Activated T-helper 1 cell treated with anti-CD3 and anti-CD28 coated beads, Interleukin-2, amount 50 U/mL, for 16 hours (primary cell): ENCODE data around the gene CYSTM1.

ENCODE experiments used
- DNase-seq, 2 donors: peaks; one replicate each; pipeline ENCODE4 v3.0.0-alpha.2; 2020; ENCODE audit warnings: low read depth in 1 of 2, low spot score in 1 of 2

Gene CYSTM1

DNA sequence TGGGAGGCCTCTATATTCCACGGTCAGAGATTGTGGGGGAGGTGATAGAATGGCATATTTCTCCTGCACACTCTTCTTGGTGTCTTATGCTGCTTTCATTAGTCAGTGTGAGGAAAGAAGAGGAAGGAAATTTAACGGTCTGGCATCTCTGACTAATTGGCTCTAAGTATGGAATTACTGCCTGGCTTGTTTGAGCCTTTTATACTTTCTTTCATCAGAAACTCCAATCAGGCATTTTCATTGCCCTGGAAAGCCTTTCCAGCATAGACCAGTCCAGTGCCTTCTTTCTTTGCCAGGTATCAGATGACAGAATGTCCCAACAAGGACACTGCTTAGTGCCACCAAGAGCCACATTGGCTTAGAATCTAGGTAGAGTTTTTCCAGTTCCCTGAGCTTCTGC lies 30.2 kb downstream of the CYSTM1 start:
- DNase-seq = no peak

DNA sequence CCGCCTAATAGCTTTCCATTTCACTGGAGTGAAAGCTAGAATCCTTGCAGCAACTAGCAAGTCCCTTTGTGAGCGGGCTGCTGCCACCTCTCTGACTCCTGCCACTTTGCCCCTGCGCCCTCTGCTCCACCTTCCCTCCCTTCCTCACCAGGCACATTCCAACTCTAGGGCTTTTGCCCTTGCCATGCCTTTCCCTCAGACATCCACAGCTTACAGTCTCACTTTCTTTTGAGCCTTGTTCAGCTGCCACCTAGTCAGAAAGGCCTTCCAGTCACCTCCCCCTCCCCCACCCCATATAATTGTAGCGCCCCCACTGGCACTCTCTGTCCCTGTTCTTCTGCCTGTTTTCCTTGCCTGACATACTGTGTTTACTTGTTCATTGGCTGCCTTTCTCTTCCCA lies 31.0 kb downstream of the CYSTM1 start:
- DNase-seq = no peak

DNA sequence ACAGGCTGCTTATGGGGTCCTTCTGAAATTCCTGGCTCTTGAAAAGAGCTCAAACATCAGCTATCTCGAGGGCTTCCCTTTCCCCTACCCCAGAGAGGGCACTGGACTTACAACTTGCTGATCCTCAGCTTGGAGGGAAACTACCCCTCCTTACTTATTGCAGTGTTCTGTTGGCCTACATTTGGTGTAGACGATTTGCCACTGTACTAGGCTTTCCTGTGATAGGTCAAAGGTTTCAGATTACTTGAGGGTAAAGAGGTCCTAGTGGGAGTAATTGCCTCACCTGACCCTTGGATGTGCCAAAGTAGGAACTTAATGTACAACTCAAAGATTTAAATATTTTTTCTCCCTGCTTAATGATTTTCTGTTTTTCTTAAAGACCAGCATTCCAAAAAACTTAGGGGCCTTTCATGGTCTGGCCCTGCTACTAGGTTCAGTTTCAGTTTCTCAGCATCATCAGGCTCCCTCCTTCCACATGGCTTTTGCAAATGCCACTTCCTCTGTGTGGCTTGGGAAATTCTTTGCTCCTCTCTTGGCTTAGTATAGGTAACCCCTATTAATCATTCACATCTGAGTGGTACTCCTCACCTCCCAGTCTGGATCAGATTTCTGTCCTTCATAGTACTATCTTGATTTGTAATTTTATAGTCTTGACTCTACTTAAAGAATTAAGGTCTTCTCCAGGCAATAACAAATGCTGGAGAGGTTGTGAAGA lies 32.4 kb downstream of the CYSTM1 start:
- no peak for DNase-seq

DNA sequence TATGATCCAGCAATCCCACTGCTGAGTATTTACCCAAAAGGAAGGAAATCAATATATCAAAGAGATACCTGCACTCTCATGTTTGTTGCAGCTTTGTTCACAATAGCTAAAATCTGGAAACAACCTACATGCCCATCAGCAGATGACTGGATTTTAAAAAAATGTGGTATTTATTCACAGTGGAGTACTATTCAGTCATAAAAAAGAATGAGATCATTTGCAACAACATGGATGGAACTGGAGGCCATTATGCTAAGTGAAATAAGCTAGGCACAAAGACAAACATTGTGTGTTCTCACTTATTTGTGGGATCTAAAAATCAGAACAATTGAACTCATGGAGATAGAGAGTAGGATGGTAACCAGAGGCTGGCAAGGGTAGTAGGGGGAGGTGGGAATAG lies 33.1 kb downstream of the CYSTM1 start:
- DNase-seq = no peak

DNA sequence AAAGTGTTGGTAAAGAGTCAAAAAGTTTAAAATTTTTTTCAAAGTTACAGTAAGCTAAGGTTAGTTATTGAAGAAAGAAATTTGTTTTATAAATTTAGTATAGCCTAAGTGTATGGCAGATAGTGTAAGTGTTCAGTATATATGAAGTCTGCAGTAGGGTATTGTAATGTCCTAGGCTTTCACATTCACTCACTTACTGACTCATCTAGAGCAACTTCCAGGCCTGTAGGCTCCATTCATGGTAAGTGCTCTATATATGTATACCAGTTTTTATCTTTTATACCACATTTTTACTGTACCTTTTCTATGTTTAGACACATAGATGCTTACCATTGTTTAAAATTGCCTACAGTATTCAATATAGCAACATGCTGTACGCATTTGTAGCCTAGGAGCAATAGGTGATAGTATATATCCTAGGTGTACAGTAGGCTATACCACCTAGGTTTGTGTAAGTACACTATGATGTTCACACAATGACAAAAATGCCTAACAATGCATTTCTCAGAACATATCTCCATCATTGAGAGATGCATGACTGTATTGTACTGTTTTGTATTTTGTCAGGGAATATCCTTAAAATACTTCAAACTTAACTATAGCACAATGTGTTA lies 38.5 kb downstream of the CYSTM1 start:
- no peak for DNase-seq

DNA sequence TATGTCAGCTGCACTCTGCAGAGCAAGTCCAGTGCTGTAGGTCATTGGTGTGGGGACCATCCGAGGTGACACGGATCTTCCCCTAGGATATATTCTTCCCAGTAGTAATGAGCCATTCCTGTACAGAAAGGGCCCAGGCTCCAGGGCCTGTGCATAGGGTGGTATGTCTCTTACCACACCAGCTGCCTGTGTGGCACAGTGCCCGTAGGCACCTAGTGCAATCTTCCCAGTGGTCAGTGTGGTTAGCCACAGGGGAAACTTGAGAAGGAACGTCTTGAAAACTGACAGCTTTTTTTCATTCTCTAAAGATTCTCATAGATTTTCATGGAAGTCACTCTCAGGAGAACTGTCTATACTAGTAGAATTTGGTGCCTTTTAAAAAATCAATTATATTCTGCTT lies 39.8 kb downstream of the CYSTM1 start:
- DNase-seq = no peak

DNA sequence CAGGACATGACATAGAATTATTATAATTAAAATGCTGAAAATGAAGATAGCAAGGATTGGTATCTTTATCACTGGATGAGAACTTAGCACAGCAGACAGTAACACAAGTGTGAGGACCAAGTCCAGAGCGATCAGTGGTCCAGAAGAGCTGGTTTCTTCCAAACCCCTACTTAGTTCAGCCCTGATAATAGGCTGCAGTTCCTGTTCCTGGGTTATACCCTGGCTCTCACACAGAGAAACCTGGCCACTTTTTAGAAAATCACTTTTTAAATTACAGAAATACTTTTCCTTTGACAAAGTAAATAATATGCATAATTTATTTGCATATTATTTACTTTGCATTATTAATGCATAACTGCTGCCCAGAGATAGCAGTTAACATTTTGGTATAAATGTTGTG lies 40.3 kb downstream of the CYSTM1 start:
- DNase-seq = no peak

DNA sequence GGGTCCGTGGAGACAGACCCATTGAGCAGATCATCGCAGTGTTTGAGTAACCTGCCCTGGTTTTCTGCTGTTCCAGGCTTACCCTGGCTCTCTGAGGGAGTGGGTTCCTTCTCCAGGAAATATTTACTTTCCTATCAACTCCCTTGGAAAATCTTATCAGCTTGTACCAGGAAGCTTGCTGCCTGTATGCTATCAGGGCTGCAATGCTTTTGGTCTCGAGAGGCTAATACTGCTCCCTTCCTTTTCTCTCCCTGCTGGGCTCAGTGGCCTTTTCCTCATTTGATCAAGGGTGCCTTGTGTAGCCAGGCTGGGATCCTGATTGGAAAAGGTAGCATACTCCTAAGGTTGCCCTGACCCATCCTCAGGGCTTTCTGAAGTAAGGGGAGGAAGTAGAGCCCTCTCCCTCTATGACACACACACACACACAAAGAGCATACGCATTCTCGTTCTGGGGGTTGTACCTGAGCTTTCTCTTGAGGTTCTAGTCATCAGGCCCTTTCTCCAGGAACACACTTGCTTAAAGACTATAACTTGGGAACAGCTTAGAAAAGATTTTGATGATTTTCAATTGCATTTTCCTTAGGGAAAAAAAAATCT lies 41.6 kb downstream of the CYSTM1 start:
- DNase-seq = no peak

DNA sequence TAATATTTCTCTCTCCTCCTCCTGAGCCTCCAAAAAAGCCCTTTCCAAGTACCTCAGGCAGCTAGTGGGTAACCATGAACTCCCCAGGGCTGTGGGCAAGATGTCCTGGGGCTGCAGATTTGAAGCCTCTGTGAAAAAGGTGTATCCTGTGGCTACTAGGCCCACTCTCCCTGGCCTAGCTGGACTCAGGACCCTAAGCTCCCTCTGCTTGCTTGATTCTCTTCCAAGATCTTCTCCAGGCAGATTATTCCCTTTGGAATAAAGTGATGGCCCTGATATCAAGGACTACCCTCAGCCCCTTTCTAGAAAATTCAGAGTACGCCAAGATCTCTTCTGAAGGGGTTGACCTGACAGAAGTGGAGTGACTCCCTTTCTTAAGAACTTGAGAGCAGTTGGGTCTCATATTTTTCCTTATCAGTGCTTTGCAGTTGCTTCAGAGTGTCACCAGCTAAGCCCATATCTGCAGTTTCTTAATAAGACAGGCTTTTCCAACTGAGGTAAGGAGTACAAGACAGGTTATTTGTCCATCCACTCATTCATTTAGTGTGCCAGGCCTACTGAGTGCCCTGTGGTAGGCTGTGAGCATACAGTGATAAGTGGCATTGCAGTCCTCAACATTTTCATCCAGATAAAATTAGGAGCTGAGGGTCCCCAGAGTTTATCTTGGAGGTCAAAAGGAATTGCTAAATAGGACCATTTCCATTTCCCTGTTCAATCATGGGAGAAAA lies 42.5 kb downstream of the CYSTM1 start:
- no peak for DNase-seq

DNA sequence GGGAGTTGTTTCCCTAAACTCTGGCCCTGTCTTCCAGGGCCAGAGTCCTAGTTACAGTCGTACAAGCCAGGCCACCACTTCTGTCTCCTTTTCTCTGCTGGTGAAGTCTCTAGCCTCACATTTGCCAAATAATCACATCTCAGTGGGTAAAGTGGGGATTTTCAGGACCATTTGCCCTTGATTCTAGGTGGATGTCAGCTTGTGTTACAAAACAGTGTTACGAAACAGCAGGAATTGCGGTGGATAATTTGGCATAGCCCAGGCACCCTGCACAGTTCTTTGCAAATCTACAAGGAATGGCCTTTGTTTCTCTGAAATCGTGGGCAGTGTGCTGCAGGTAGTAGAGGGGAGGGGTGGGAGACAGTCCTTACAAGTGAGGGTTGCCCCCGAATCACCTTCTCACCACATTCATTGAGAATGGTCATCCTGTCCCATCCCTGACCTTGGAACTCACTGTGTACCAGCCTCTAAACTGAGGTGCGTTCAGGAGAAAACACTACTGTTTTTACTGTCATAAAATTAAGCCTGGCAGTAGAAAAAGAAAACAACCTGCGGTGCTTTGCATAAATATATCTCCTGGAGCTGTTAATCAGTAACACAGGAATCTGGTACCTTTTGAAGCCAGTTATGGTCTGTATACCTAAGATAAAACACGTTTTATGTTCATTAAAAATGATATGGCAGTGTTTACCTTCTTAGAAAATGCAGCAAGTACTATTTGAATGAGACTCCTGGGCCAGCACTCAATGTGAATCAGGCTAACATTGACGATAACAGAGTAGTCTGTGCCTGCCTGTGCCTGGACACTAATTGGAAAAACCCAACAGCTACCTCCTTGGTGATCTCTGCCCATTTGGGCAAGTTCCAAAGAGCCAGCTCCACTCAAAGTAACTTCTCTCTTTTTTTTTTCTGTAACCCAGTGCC lies 44.3 kb downstream of the CYSTM1 start:
- DNase-seq = no peak

DNA sequence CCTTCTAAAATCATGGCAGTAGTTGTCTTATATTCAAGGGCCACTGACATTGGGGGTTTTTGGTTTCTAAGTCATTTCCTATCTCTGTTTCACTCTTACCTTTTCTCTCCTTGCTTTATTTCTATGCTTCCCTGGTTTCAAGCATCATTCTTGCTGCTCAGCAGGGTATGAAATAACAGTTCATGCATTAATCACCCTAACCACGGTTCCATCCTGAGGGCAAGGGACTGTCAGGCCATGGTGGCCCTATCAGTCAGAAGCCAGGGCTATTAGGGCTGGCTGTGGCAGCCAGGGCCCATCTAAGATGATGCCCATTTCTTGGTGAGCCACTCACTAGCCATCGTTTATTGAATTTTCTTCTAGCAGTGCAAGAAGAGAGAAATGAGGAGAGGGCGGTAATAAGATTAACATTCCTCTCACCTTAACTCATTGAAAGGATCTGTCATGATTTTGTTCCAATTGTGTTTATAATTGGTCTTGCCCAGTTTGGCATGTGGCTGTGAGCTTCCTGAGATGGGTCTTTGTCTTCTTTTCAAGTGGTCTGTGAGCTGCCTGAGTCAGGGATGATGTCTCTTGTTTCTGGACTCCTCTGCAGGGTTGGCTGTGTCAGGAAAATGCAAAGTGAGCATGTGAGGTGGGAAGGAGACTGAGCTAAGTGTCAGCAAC lies 45.2 kb downstream of the CYSTM1 start:
- no peak for DNase-seq

DNA sequence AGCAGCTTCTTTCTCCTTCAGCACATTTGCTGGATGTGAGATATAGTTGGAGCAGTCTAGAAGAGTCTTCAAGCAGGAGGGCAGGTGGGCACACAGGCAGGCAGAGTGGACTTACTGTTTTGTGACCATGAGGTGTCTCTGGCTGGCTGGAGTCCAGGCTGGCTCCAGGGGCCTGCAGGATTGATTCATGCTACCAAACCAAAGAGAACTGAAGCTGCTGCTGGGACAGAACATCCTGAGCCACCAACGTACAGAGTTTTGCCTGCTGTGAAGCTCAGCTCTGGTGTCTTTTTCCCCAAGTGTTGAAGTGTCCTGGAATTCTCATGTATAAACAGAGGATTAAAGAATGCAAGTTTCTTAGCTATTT lies 45.7 kb downstream of the CYSTM1 start:
- no peak for DNase-seq

DNA sequence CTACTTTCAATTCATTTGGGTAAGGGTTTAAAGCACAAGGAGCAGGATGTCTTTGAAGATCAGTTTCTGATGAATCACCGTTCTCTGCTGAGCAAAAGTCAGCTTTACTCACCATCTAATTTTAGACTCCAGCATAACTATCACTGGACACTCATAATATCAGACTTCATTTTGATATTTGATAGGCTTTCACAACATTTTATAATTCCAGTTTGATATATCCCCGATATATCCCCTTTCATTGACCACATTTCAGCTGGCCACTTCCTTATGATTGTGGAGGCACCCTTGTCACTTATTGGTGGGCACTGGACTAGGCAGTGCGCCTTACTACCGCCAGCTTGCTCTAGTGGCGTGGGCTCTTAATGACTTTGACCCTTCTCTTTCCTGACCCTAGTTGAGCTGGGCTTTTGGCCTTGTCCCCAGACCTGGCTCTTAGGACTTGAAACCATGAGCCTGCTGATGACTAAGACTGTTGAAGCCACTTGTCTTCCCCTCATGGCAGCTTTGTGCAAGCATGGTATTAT lies 46.8 kb downstream of the CYSTM1 start:
- DNase-seq = no peak

DNA sequence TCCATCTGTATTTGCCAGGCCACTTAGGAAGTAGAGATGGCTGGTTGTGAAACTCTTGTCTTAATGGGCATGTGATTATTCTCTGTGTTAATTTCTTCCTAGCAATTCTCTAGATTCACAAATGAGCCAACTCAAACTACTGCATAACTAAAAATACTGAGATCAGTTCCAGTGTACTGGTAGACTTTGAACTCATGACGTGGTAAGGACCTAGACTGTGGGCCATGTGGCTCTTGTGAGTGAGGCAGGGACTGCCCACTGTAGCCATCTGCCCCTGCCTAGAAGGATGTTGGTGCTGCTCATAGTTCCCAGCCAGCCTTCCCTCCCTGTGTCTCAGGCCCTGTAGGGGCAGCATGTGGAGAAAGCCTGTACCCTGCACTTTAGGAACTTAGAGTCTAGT lies 47.4 kb downstream of the CYSTM1 start:
- no peak for DNase-seq

DNA sequence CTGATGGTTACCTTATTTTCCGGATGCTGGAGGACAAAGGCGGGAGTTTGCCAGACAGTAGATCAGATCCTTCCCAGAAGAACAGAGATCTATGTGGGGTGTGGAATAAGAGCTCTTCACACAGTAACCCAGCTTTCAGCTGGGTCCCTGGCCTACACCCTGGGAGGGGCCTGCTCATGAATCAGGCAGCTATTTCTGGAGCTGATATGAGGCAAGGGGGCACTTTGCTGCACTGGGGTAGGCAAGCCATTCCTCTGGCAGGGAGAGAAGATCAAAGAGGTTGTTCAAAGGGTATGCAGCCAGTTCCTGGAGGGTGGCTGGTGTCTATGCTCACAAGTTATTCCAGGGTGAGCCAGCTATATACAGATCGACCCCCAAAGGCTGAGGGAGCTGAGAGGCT lies 48.6 kb downstream of the CYSTM1 start:
- DNase-seq = no peak

DNA sequence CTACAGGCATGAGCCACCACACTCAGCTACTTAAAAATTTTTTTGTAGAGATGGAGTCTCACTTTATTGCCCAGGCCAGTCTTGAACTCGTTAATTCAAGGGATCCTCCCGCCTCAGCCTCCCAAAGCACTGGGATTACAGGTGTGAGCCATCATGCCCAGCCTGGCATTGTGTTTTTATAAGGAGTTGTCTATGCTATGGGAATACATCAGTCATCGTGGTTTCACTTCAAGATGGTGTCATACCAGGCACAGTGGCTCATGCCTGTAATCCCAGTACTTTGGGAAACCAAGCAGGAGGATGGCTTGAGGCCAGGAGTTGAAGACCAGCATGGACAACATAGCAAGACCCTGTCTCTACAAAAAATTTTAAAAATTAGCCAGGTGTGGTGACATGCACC lies 49.7 kb downstream of the CYSTM1 start:
- DNase-seq = no peak

DNA sequence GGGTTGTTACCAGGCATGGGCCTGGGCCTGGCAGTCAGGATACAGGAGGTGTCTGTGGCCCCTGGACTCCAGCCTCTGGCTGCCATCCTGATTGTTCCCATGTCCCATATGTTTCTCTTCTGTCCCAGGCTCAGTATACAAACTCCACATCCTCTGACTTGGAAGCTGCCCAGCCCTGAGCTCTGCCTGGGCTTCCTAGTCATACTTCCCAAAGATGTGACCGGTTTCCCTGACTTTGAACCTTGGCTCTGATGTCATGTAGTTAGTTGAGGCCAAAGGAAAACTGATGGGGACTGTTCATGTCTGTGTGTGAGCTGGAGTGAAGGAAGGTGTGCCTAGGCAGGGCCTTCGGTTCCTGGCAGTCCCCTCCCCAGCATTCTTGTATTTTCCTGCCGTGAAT lies 50.4 kb downstream of the CYSTM1 start:
- no peak for DNase-seq

DNA sequence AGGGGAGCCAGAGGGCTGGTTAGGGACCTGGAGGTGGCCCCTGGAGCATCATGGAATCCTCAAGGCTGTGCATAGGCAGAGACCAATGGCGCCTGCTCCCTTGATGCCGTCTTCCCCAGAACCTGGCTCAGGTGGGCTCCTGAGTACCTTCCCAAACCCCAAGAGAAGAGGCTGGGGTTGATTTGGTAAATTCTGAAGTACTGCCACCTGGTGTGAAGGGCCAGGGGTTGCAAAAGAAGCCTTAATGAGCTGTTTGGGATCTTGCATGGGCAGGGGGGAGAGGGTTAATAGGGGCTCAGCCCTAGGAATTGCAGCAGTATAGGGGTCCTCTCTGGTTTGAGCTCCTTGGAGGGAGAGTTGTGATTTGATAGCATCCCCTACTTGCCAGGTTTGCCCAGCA lies 52.1 kb downstream of the CYSTM1 start:
- DNase-seq = no peak

DNA sequence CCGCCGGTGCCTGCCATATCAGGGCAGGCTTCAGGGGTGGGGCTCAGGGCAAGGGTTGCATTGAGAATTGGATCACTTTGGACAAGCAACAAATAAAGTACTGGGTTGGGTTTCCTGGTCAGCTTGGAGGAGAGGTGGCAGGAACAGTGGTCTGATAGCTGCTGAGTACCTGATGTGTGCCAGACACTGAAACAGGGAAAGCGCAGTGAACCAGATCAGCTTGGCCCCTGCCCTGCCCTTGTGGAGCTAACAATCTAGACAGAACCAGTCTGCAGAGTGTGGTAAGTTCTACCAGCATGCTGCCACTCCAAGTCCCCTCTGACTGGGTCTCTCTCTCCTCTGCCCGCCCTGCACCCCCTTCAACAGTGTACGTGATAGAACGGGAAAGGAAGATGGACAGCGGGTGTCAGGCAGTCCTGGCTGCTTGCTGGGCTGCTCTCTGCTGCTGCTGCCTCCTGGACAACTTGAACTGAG lies 53.4 kb downstream of the CYSTM1 start:
- no peak for DNase-seq

DNA sequence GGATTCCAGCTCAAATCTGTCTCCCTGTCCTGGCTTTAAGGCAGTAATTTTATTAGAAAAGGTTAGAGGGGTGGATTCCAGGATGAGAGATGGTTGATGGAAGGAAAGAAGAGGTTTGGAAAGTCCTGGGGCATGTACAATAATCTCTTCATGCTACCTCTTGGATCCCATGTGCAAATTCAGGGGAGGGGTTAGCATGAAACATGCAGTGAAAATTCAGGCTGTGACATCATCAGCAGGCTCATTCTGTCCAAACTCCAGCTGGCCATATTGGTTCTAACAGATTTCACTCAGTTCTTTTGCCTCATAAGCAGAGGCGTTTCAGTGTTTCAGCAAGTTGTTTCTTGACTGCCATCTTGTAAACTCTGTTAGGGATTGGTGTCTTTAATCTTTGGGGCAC lies 55.4 kb downstream of the CYSTM1 start:
- DNase-seq = no peak
